H7 (cell line): ENCODE data around the gene TMEM87B. TPM values are rescaled to one million over a fixed set of nuclear protein-coding genes. Genes with fewer than 3 reads are reported as not detected.

Experiments
- DNase-seq: peaks from one replicate; pipeline ENCODE4 v3.0.0; 2012
- H3K27me3 ChIP-seq: 2 replicates; pipeline ENCODE4 v1.6.0; 2011; ENCODE audit warnings: mild to moderate bottlenecking, low read length; ENCODE audit not compliant: control insufficient read depth, insufficient read depth
- H3K36me3 ChIP-seq: replicated peaks from 2 replicates; pipeline ENCODE4 v1.5.1; 2011; ENCODE audit warnings: low read length; ENCODE audit not compliant: control insufficient read depth, insufficient read depth
- H3K4me3 ChIP-seq: 2 replicates; pipeline ENCODE4 v1.5.1; 2011; ENCODE audit warnings: low read depth, mild to moderate bottlenecking, control low read depth, low read length, moderate library complexity; ENCODE audit not compliant: insufficient read depth
- total RNA-seq: library from RNA; depleted of rRNA; stranded (reverse); fragments of >200 nt; shearing (Covaris generic); gene quantifications from 2 replicates; pipeline ENCODE4 v1.2.3, GENCODE V29; 2014; rRNA removed

TMEM87B gene
- total RNA-seq, 1 experiment from 2014 or later: 7.1 TPM

GRCh38 chr2:112162956-112163355 lies 107.9 kb downstream of the TMEM87B start:
- no peaks in the 10 kb centered on the region for H3K36me3 ChIP-seq
- no peak for DNase-seq
- H3K4me3 ChIP-seq: no peak overlapping the region
- H3K27me3 ChIP-seq: no peaks in the 10 kb centered on the region

- Histone ChIP-seq H3K27me3 (no peaks in the 10 kb centered on the region), H3K36me3 (no peaks in the 10 kb centered on the region), H3K4me3 (no peak overlapping the region)
- DNase-seq: no peak
Measured at GRCh38 chr2:112163541-112163981, 108.5 kb downstream of the TMEM87B start.

- H3K36me3 ChIP-seq: no peaks in the 10 kb centered on the region
- no peak for DNase-seq
- no peak overlapping the region for H3K4me3 ChIP-seq
- H3K27me3 ChIP-seq: no peaks in the 10 kb centered on the region
Measured at GRCh38 chr2:112164876-112165275, 109.8 kb downstream of the TMEM87B start.

GRCh38 chr2:112165296-112165695 lies 110.2 kb downstream of the TMEM87B start:
- Histone ChIP-seq H3K36me3 (no peaks in the 10 kb centered on the region), H3K27me3 (no peaks in the 10 kb centered on the region)
- no peak for DNase-seq

GRCh38 chr2:112166806-112167499 lies 111.9 kb downstream of the TMEM87B start:
- Histone ChIP-seq H3K36me3 (no peaks in the 10 kb centered on the region), H3K4me3 (no peak overlapping the region), H3K27me3 (no peaks in the 10 kb centered on the region)
- no peak for DNase-seq

More at GRCh38 chr2:112165296-112165695, 110.2 kb downstream of the TMEM87B start:
- no peak overlapping the region for H3K4me3 ChIP-seq

GRCh38 chr2:112168422-112169124 lies 113.5 kb downstream of the TMEM87B start:
- Histone ChIP-seq H3K4me3 (no peak overlapping the region), H3K36me3 (no peaks in the 10 kb centered on the region), H3K27me3 (no peaks in the 10 kb centered on the region)
- DNase-seq: no peak

Other genes starting within 250 kb of the TMEM87B start
- 76.0 and 117 TPM in 2 replicates for gene ANAPC1, start 171.1 kb upstream of the TMEM87B start, total RNA-seq
- 8.3 and 8.7 TPM in 2 replicates for gene MERTK, start 156.7 kb upstream of the TMEM87B start, total RNA-seq
- 0.04 and 0.38 TPM in 2 replicates for gene FBLN7, start 83.1 kb downstream of the TMEM87B start, total RNA-seq
- 2.1 and 5.9 TPM in 2 replicates for gene ZC3H8, start 199.8 kb downstream of the TMEM87B start, total RNA-seq
- 5.3 and 16.0 TPM in 2 replicates for gene ZC3H6, start 220.3 kb downstream of the TMEM87B start, total RNA-seq